Left cardiac atrium (tissue), 4 donors: ENCODE data around the gene IWS1. TPM values are rescaled to one million over a fixed set of nuclear protein-coding genes. Genes with fewer than 3 reads are reported as not detected.
"Not testable (repeated sequence)": the region's sequence is repeated elsewhere in the genome, so short reads cannot be mapped to it uniquely, and the experiment has no call there.

Experiments used
- ATAC-seq, 2 donors: fragments of 200-7000 bp; cut with Tn5 transposase; one replicate each; pipeline ENCODE4 v1.9.1; 2020; ENCODE audit warnings: mild to moderate bottlenecking in 2 of 2, moderate library complexity in 2 of 2
- DNase-seq: peaks from one replicate; pipeline ENCODE4 v3.0.0-alpha.2; 2020
- intact Hi-C, 2 donors: fragments of 100-400 bp; cut with DNase I; formaldehyde crosslinking; loops; one replicate each; pipeline versions ENCODE4 v1.14.1 to v1.15.1; 2022 to 2023
- total RNA-seq, 2 donors: library from RNA; stranded (reverse); fragmentation: NEBNext Ultra II Directional; extraction: Animal tissue kit (Norgen Biotek cat#: 25700); gene quantifications; one replicate each; pipeline ENCODE4 v1.2.1, GENCODE V29; 2021
- donor health status: DM: no; HTN: yes; CAD: no.
- donor health status: DM: no; HTN: yes; CAD: no; lungs with severe emphysema.
- donor health status: DM: yes; HTN: yes; CAD: no.
- donor health status: Dilated cardiomyopathy.

The IWS1 gene
- total RNA-seq, 2 donors from 2014 or later = 41.9 to 49.7 TPM

- no peak for DNase-seq
- no peak for ATAC-seq
- intact Hi-C loops = loop anchor here in 1 of 2 donors (10.0 kb wide), 1 partner anchor 147 kb away; no protein-coding TSS in a partner anchor
These were observed 54.0 kb downstream of the IWS1 start for GRCh38 chr2:127472268-127472667.

- no peak for ATAC-seq
- intact Hi-C loops = loop anchor here in 1 of 2 donors (10.0 kb wide), 1 partner anchor 147 kb away; no protein-coding TSS in a partner anchor
- no peak for DNase-seq
These were observed 54.9 kb downstream of the IWS1 start for GRCh38 chr2:127471286-127471988.

GRCh38 chr2:127469974-127470373 lies 56.3 kb downstream of the IWS1 start:
- ATAC-seq = no peak
- intact Hi-C loops = loop anchor here in 1 of 2 donors (10.0 kb wide), 1 partner anchor 145 kb away; no protein-coding TSS in a partner anchor
- DNase-seq = no peak

GRCh38 chr2:127469051-127469450 lies 57.2 kb downstream of the IWS1 start:
- intact Hi-C loops = no loop called here

GRCh38 chr2:127465258-127465657 lies 61.0 kb downstream of the IWS1 start:
- intact Hi-C loops = no loop called here
- ATAC-seq (no peak), DNase-seq (no peak)

More at GRCh38 chr2:127469051-127469450, 57.2 kb downstream of the IWS1 start:
- ATAC-seq = no peak
- DNase-seq = no peak

- DNase-seq (no peak), ATAC-seq (no peak)
- intact Hi-C loops = no loop called here
These were observed 61.6 kb downstream of the IWS1 start for GRCh38 chr2:127464470-127465257.

- ATAC-seq = peak in 1 of 2 donors; percentile 27
- intact Hi-C loops = no loop called here
- no peak for DNase-seq
These were observed 62.9 kb downstream of the IWS1 start for GRCh38 chr2:127463155-127463991.

- no peak for DNase-seq
- intact Hi-C loops = no loop called here
- ATAC-seq = no peak
These were observed 63.8 kb downstream of the IWS1 start for GRCh38 chr2:127462461-127462860.

- DNase-seq (no peak), ATAC-seq (no peak)
- intact Hi-C loops = no loop called here
These were observed 69.3 kb downstream of the IWS1 start for GRCh38 chr2:127456960-127457359.

- intact Hi-C loops = no loop called here
- DNase-seq = no peak
- ATAC-seq = no peak
These were observed 70.5 kb downstream of the IWS1 start for GRCh38 chr2:127455566-127456493.

GRCh38 chr2:127454595-127455565 lies 71.4 kb downstream of the IWS1 start:
- intact Hi-C loops = no loop called here
- ATAC-seq = no peak
- DNase-seq = no peak

GRCh38 chr2:127453392-127454171 lies 72.7 kb downstream of the IWS1 start:
- ATAC-seq (no peak), DNase-seq (no peak)
- intact Hi-C loops = no loop called here

GRCh38 chr2:127453013-127453391 lies 73.3 kb downstream of the IWS1 start:
- ATAC-seq = no peak
- intact Hi-C loops = no loop called here

GRCh38 chr2:127452423-127452822 lies 73.9 kb downstream of the IWS1 start:
- ATAC-seq = not testable (repeated sequence)

More at GRCh38 chr2:127453013-127453391, 73.3 kb downstream of the IWS1 start:
- DNase-seq = no peak

GRCh38 chr2:127451981-127452380 lies 74.3 kb downstream of the IWS1 start:
- intact Hi-C loops = no loop called here
- DNase-seq = no peak
- no peak for ATAC-seq

More at GRCh38 chr2:127452423-127452822, 73.9 kb downstream of the IWS1 start:
- intact Hi-C loops, DNase-seq: not testable (repeated sequence)

- ATAC-seq (no peak), DNase-seq (no peak)
- intact Hi-C loops = no loop called here
These were observed 76.4 kb downstream of the IWS1 start for GRCh38 chr2:127449898-127450297.
